ENCODE measurements around the gene RC3H1.
"Not testable (repeated sequence)": the region's sequence is repeated elsewhere in the genome, so short reads cannot be mapped to it uniquely, and the experiment has no call there.

The RC3H1 gene

GRCh38 chr1:173930541-173930940 is 91.6 kb downstream of the RC3H1 start:
- not testable (repeated sequence) for DNase-seq

GRCh38 chr1:173925306-173926242 is 96.6 kb downstream of the RC3H1 start:
- no peak for DNase-seq

GRCh38 chr1:173920861-173921260 is 101.3 kb downstream of the RC3H1 start:
- no peak for DNase-seq

GRCh38 chr1:173917635-173918493 is 104.3 kb downstream of the RC3H1 start:
- DNase-seq, result no peak

GRCh38 chr1:173917149-173917548 is 105.0 kb downstream of the RC3H1 start, which contains the start of gene SERPINC1:
Gene SERPINC1 (minus strand): TSS chr1:173917327. CDS start chr1:173917259, 68 bp downstream.
- no peak for DNase-seq

- no peak for DNase-seq
Observed at GRCh38 chr1:173916667-173917066, 105.5 kb downstream of the RC3H1 start.

GRCh38 chr1:173915596-173915995 is 106.6 kb downstream of the RC3H1 start:
- no peak for DNase-seq

GRCh38 chr1:173914366-173914871 is 107.7 kb downstream of the RC3H1 start:
- peak; percentile 25 for DNase-seq

GRCh38 chr1:173913111-173913510 is 109.0 kb downstream of the RC3H1 start:
- DNase-seq, result no peak

GRCh38 chr1:173903827-173904531 is 118.2 kb downstream of the RC3H1 start:
- DNase-seq, result no peak

GRCh38 chr1:173900992-173901391 is 121.2 kb downstream of the RC3H1 start:
- DNase-seq, result no peak

- no peak for DNase-seq
Observed at GRCh38 chr1:173900427-173900826, 121.7 kb downstream of the RC3H1 start.

- no peak for DNase-seq
Observed at GRCh38 chr1:173894189-173894588, 128.0 kb downstream of the RC3H1 start.

GRCh38 chr1:173893611-173894010 is 128.5 kb downstream of the RC3H1 start:
- DNase-seq, result no peak

- no peak for DNase-seq
Observed at GRCh38 chr1:173889885-173890284, 132.3 kb downstream of the RC3H1 start.

GRCh38 chr1:173888749-173889148 is 133.4 kb downstream of the RC3H1 start:
- no peak for DNase-seq

GRCh38 chr1:173887627-173888026 is 134.5 kb downstream of the RC3H1 start:
- DNase-seq, result no peak

- no peak for DNase-seq
Observed at GRCh38 chr1:173886746-173887611, 135.2 kb downstream of the RC3H1 start.

- no peak for DNase-seq
Observed at GRCh38 chr1:173884701-173885100, 137.5 kb downstream of the RC3H1 start.
